AG09319 (cell line): Measurements from ENCODE around the gene PIKFYVE.

Experiments
- DNase-seq: peaks from one replicate; pipeline ENCODE4 v3.0.0-alpha.2; 2010; ENCODE audit warnings: low read depth; ENCODE audit errors: extremely low read depth
- TF ChIP-seq, protein P1 (sequence below): IDR thresholded peaks from 2 replicates; pipeline ENCODE4 v1.5.1; 2011; ENCODE audit warnings: low read depth, mild to moderate bottlenecking, inconsistent platforms, low read length, moderate library complexity

PIKFYVE gene

DNA sequence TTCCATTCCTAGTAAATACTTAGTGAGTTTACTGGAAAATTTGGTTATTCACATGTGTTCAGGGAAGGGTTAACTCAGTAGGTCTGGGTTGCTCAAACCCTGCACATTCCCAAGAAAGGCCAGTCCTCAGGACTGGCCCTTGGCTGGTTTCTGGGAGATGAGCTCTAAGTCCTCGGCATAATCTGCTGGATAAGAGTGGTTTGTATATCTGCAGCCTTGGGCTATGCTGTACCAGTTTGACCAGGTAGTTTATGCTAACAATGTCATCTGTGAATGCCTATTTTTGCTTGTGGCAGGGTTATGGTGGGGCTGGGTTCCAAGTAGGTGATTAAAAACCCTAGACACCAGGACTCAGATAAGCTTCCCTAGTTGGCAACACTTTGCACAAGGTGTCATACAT lies 133.1 kb downstream of the PIKFYVE start:
- DNase-seq: no peak
- TF ChIP-seq, protein P1, sequence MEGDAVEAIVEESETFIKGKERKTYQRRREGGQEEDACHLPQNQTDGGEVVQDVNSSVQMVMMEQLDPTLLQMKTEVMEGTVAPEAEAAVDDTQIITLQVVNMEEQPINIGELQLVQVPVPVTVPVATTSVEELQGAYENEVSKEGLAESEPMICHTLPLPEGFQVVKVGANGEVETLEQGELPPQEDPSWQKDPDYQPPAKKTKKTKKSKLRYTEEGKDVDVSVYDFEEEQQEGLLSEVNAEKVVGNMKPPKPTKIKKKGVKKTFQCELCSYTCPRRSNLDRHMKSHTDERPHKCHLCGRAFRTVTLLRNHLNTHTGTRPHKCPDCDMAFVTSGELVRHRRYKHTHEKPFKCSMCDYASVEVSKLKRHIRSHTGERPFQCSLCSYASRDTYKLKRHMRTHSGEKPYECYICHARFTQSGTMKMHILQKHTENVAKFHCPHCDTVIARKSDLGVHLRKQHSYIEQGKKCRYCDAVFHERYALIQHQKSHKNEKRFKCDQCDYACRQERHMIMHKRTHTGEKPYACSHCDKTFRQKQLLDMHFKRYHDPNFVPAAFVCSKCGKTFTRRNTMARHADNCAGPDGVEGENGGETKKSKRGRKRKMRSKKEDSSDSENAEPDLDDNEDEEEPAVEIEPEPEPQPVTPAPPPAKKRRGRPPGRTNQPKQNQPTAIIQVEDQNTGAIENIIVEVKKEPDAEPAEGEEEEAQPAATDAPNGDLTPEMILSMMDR: no peak

DNA sequence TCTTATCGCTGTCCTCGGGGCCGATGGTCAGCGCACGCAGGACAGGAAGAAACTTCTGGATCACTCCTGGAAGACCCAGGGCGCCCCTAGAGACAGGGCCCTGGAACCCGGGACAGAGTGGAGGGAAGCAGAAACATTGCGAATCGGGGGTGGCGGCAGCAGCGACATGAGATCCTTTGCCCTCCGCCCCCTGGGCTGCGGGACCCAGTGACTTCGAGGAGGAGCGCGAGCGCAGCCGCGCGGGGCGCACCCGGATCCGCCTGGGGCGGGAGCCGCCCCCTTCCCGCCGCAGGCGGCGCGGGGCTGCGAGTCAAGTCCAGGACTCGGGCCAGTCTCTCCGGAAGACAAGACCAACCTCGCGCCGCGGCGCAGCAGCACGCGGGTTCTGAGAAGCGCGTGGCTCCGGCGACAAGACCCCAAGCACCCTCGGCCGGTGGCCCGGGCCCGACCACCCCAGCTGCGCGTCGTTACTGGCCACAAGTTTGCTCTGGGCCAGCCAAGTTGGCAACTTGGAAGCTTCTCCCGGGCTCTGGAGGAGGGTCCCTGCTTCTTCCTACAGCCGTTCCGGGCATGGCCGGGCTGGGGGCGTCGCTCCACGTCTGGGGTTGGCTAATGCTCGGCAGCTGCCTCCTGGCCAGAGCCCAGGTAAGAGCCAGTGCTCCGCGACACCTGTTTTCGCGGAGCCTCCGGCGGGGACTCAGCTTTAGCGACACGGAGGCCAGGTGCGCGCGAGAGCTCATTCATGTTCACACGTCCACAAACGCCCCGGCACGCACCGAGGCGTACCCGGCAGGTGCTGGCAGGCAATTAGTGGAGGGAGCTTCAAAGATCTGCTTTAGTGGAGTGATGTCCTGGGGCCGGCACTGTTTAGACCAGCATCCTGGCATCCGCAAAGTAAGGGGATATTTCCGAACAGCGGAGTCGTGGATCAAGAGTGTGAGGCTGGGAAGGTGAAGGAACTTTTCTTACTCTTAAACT lies 140.7 kb downstream of the PIKFYVE start, which contains the start of gene PTH2R:
TSS of gene PTH2R (plus strand) at position 319 of the 978 bp plus-strand sequence. CDS start at position 571, 252 bp downstream.
- TF ChIP-seq, protein P1: no peak
- DNase-seq: no peak

DNA sequence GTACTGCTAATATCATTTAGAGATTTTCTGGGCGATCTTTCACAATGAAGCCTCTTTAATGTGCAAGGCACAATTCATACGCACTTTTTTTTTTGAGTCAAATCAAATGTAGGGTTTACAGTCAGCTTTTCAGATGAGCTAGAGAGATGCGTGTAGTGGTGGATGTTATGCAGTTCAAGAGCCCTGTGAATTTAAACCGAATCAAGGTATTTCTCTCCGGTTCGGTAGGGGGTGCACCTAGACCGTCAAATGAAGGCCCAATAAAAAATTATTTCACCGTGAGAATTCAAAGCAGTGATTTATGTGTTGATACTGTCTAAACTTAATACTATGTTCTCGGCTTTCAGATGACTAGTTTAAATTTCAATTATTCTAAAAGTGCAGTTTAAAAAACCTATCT lies 141.6 kb downstream of the PIKFYVE start:
- TF ChIP-seq, protein P1: no peak
- DNase-seq: no peak
